ENCODE data around the gene NXPE1.
"Not testable (repeated sequence)": the region's sequence is repeated elsewhere in the genome, so short reads cannot be mapped to it uniquely, and the experiment has no call there.

The NXPE1 gene

DNA sequence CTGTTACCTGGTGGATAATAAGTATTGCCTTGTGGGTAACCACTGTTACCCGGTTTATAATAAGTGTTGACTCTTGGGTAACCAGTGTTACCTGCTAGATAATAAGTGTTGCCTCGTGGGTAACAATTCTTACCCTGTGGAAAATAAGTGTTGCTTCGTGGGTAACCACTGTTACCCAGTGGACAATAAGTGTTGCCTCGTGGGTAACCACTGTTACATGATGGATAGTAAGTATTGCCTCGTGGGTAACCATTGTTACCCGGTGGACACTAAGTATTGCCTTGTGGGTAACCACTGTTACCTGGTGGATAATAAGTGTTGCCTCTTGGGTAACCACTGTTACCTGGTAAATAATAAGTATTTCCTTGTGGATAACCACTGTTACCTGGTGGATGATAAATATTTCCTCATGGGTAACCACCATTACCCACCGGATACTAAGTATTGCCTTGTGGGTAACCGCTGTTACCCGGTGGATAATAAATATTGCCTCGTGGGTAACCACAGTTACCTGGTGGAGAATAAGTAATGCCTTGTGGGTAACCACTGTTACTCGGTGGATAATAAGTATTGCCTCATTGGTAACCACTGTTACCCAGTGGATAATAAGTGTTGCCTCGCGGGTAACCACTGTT lies 44.6 kb upstream of the NXPE1 start:
- no peak overlapping the region for H2BK12ac ChIP-seq (ENCODE audit: low read length)
- H3K9ac ChIP-seq (ENCODE audit: low read depth, low read length, poor library complexity) = no peak overlapping the region
- H3K36me3 ChIP-seq (replicated peaks in 1 of 2; ENCODE audit: control insufficient read depth in 2 of 2, insufficient read depth in 2 of 2, low read length in 2 of 2) = no peaks in the 10 kb centered on the region
- no peak overlapping the region for H3K18ac ChIP-seq (ENCODE audit: low read length)
- H2AK5ac ChIP-seq (ENCODE audit: low read depth, low read length) = no peak overlapping the region
- no peak overlapping the region for H3K23ac ChIP-seq (ENCODE audit: low read depth, low read length, poor library complexity)
- no peak overlapping the region for H3K4me3 ChIP-seq (ENCODE audit: low read length in 2 of 2)
- no peaks in the 10 kb centered on the region for H3K4me1 ChIP-seq (ENCODE audit: control insufficient read depth in 2 of 2, insufficient read depth in 1 of 2, low read depth in 1 of 2, low read length in 2 of 2)
- WGBS, 2 donors (ENCODE audit: extremely low coverage in 2 of 2, insufficient read length in 2 of 2, insufficient replicate concordance in 1 of 2) = no CpG with 5 or more reads among the region's 13 CpGs
- no peak for DNase-seq (ENCODE audit: low spot score)
- H3K4me2 ChIP-seq (ENCODE audit: insufficient read depth, low read length, poor library complexity, severe bottlenecking) = no peak overlapping the region
- no peak overlapping the region for H2BK5ac ChIP-seq (ENCODE audit: low read length)
- H4K8ac ChIP-seq (ENCODE audit: low read depth, low read length) = no peak overlapping the region
- H4K91ac ChIP-seq (ENCODE audit: low read depth, low read length, poor library complexity) = no peak overlapping the region
- H3K14ac ChIP-seq (ENCODE audit: low read length) = no peak overlapping the region
- H3K4ac ChIP-seq (ENCODE audit: low read length) = no peak overlapping the region
- no peak overlapping the region for H3K27ac ChIP-seq (replicated peaks; ENCODE audit: low read length)
- no peaks in the 10 kb centered on the region for H3K27me3 ChIP-seq (ENCODE audit: control insufficient read depth in 3 of 3, insufficient read depth in 3 of 3, low read depth in 1 of 3, low read length in 3 of 3)
- H2BK15ac ChIP-seq (ENCODE audit: low read length) = no peak overlapping the region
- H2AFZ ChIP-seq (ENCODE audit: low read length) = no peak overlapping the region
- H3K79me1 ChIP-seq (ENCODE audit: low read depth, low read length) = no peaks in the 10 kb centered on the region
- H3K9me3 ChIP-seq (replicated peaks in 1 of 2; ENCODE audit: control insufficient read depth in 2 of 2, insufficient read depth in 1 of 2, low read depth in 1 of 2, low read length in 2 of 2) = peaks cover 2 to 14% of the 10 kb centered on the region in 2 donors
- H2BK120ac ChIP-seq (ENCODE audit: low read depth, low read length) = no peak overlapping the region

DNA sequence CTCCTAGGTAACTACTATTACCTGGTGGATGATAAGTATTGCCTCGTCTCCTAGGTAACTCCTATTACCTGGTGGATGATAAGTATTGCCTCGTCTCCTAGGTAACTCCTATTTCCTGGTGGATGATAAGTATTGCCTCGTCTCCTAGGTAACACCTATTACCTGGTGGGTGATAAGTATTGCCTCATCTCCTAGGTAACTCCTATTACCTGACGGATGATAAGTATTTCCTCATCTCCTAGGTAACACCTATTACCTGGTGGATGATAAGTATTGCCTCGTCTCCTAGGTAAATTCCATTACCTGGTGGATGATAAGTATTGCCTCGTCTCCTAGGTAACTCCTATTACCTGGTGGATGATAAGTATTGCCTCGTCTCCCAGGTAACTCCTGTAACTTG lies 43.5 kb upstream of the NXPE1 start:
- not testable (repeated sequence) for H2BK12ac ChIP-seq (ENCODE audit: low read length); H3K9ac ChIP-seq (ENCODE audit: low read depth, low read length, poor library complexity); H3K79me1 ChIP-seq (ENCODE audit: low read depth, low read length); H2BK15ac ChIP-seq (ENCODE audit: low read length); H3K14ac ChIP-seq (ENCODE audit: low read length); H3K27me3 ChIP-seq (ENCODE audit: control insufficient read depth in 3 of 3, insufficient read depth in 3 of 3, low read depth in 1 of 3, low read length in 3 of 3); H3K4ac ChIP-seq (ENCODE audit: low read length); H2AK5ac ChIP-seq (ENCODE audit: low read depth, low read length); H4K8ac ChIP-seq (ENCODE audit: low read depth, low read length); DNase-seq (ENCODE audit: low spot score); H3K18ac ChIP-seq (ENCODE audit: low read length); H3K4me3 ChIP-seq (ENCODE audit: low read length in 2 of 2); H3K23ac ChIP-seq (ENCODE audit: low read depth, low read length, poor library complexity); H2BK5ac ChIP-seq (ENCODE audit: low read length); H4K91ac ChIP-seq (ENCODE audit: low read depth, low read length, poor library complexity); H3K4me2 ChIP-seq (ENCODE audit: insufficient read depth, low read length, poor library complexity, severe bottlenecking); H2BK120ac ChIP-seq (ENCODE audit: low read depth, low read length); H2AFZ ChIP-seq (ENCODE audit: low read length); H3K27ac ChIP-seq (replicated peaks; ENCODE audit: low read length); H3K4me1 ChIP-seq (ENCODE audit: control insufficient read depth in 2 of 2, insufficient read depth in 1 of 2, low read depth in 1 of 2, low read length in 2 of 2); H3K36me3 ChIP-seq (replicated peaks in 1 of 2; ENCODE audit: control insufficient read depth in 2 of 2, insufficient read depth in 2 of 2, low read length in 2 of 2); H3K9me3 ChIP-seq (replicated peaks in 1 of 2; ENCODE audit: control insufficient read depth in 2 of 2, insufficient read depth in 1 of 2, low read depth in 1 of 2, low read length in 2 of 2)
- no CpG with 5 or more reads among the region's 7 CpGs for WGBS, 2 donors (ENCODE audit: extremely low coverage in 2 of 2, insufficient read length in 2 of 2, insufficient replicate concordance in 1 of 2)

DNA sequence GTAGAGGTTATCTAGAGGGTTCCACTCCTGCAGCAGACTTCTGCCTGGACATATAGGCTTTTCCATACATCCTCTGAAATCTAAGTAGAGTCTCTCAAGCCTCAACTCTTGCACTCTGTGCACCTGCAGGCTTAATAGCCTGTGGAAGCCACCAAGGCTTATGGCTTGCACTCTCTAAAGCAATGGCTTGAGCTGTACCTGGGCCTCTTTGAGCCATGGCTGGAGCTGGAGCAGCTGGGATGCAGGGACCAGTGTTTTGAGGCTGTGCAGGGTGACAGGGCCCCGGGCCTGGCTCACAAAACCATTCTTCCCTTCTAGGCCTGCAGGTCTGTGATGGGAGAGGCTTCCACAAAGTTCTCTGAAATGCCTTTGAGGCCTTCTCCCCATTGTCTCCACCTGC lies 38.8 kb upstream of the NXPE1 start:
- Histone ChIP-seq H3K9ac (ENCODE audit: low read depth, low read length, poor library complexity) (no peak overlapping the region), H3K4me1 (ENCODE audit: control insufficient read depth in 2 of 2, insufficient read depth in 1 of 2, low read depth in 1 of 2, low read length in 2 of 2) (no peaks in the 10 kb centered on the region), H3K27ac (replicated peaks; ENCODE audit: low read length) (no peak overlapping the region), H2BK12ac (ENCODE audit: low read length) (no peak overlapping the region), H2BK5ac (ENCODE audit: low read length) (no peak overlapping the region), H4K91ac (ENCODE audit: low read depth, low read length, poor library complexity) (no peak overlapping the region), H4K8ac (ENCODE audit: low read depth, low read length) (no peak overlapping the region), H3K36me3 (replicated peaks in 1 of 2; ENCODE audit: control insufficient read depth in 2 of 2, insufficient read depth in 2 of 2, low read length in 2 of 2) (no peaks in the 10 kb centered on the region), H3K18ac (ENCODE audit: low read length) (no peak overlapping the region), H3K4me2 (ENCODE audit: insufficient read depth, low read length, poor library complexity, severe bottlenecking) (no peak overlapping the region), H3K79me1 (ENCODE audit: low read depth, low read length) (no peaks in the 10 kb centered on the region), H2AFZ (ENCODE audit: low read length) (no peak overlapping the region), H3K4me3 (ENCODE audit: low read length in 2 of 2) (no peak overlapping the region), H3K27me3 (ENCODE audit: control insufficient read depth in 3 of 3, insufficient read depth in 3 of 3, low read depth in 1 of 3, low read length in 3 of 3) (no peaks in the 10 kb centered on the region), H3K4ac (ENCODE audit: low read length) (no peak overlapping the region), H2BK15ac (ENCODE audit: low read length) (no peak overlapping the region), H3K14ac (ENCODE audit: low read length) (no peak overlapping the region), H3K23ac (ENCODE audit: low read depth, low read length, poor library complexity) (no peak overlapping the region), H3K9me3 (replicated peaks in 1 of 2; ENCODE audit: control insufficient read depth in 2 of 2, insufficient read depth in 1 of 2, low read depth in 1 of 2, low read length in 2 of 2) (no peaks in the 10 kb centered on the region), H2BK120ac (ENCODE audit: low read depth, low read length) (no peak overlapping the region), H2AK5ac (ENCODE audit: low read depth, low read length) (no peak overlapping the region)
- DNase-seq (ENCODE audit: low spot score) = no peak
- no CpG with 5 or more reads among the region's 1 CpG for WGBS, 2 donors (ENCODE audit: extremely low coverage in 2 of 2, insufficient read length in 2 of 2, insufficient replicate concordance in 1 of 2)

DNA sequence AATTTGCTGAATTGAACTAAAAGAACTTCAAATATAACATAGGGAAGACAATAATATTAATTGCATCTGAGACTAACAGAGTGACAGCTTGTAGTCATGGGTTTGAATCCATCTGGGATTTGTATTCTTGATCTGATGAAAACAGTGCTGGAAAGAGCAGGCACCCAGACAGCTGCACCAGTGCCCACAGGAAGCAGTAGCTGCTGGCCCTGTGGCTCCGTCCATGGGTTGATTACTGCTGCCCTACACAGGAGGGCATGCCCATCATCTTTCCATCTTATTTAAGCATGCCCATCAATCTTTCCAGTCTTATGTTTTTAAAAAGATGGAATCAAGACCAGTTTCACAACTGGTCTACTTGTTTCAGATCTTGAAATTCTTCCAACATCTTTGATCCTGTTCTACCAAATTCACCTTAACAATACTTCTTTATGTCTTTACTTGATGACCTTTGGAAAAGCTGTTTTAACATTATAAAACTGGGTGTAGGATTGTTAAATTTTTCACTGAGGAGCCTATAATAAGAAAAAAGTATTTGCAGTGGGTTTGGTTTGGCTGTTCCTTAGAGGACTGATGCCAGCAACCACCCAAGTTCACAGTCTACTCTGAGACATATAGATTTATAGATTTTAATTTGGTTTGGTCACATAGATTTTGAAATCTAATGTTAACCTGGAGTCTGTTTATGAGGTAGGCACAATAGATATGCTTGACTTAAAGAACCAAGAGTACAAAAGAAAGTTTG lies 36.7 kb upstream of the NXPE1 start:
- Histone ChIP-seq H3K79me1 (ENCODE audit: low read depth, low read length) (no peaks in the 10 kb centered on the region), H4K91ac (ENCODE audit: low read depth, low read length, poor library complexity) (no peak overlapping the region), H2BK12ac (ENCODE audit: low read length) (no peak overlapping the region), H2AK5ac (ENCODE audit: low read depth, low read length) (no peak overlapping the region), H3K18ac (ENCODE audit: low read length) (no peak overlapping the region), H3K9me3 (replicated peaks in 1 of 2; ENCODE audit: control insufficient read depth in 2 of 2, insufficient read depth in 1 of 2, low read depth in 1 of 2, low read length in 2 of 2) (no peaks in the 10 kb centered on the region), H3K27me3 (ENCODE audit: control insufficient read depth in 3 of 3, insufficient read depth in 3 of 3, low read depth in 1 of 3, low read length in 3 of 3) (no peaks in the 10 kb centered on the region), H2BK120ac (ENCODE audit: low read depth, low read length) (no peak overlapping the region), H3K23ac (ENCODE audit: low read depth, low read length, poor library complexity) (no peak overlapping the region), H3K36me3 (replicated peaks in 1 of 2; ENCODE audit: control insufficient read depth in 2 of 2, insufficient read depth in 2 of 2, low read length in 2 of 2) (no peaks in the 10 kb centered on the region), H3K14ac (ENCODE audit: low read length) (no peak overlapping the region), H2BK15ac (ENCODE audit: low read length) (no peak overlapping the region), H3K4me3 (ENCODE audit: low read length in 2 of 2) (no peak overlapping the region), H3K4me1 (ENCODE audit: control insufficient read depth in 2 of 2, insufficient read depth in 1 of 2, low read depth in 1 of 2, low read length in 2 of 2) (no peaks in the 10 kb centered on the region), H3K9ac (ENCODE audit: low read depth, low read length, poor library complexity) (no peak overlapping the region), H2BK5ac (ENCODE audit: low read length) (no peak overlapping the region), H3K4me2 (ENCODE audit: insufficient read depth, low read length, poor library complexity, severe bottlenecking) (no peak overlapping the region), H2AFZ (ENCODE audit: low read length) (no peak overlapping the region), H3K4ac (ENCODE audit: low read length) (no peak overlapping the region), H4K8ac (ENCODE audit: low read depth, low read length) (no peak overlapping the region), H3K27ac (replicated peaks; ENCODE audit: low read length) (no peak overlapping the region)
- no peak for DNase-seq (ENCODE audit: low spot score)
- WGBS, 2 donors (ENCODE audit: extremely low coverage in 2 of 2, insufficient read length in 2 of 2, insufficient replicate concordance in 1 of 2) = no CpG with 5 or more reads among the region's 1 CpG
